Measurements from ENCODE around the gene OSBPL6. TPM values are rescaled to one million over a fixed set of nuclear protein-coding genes. Genes with fewer than 3 reads are reported as not detected.

OSBPL6 gene
- total RNA-seq, 1 donor from 2014 or later = 6.9 TPM

DNA sequence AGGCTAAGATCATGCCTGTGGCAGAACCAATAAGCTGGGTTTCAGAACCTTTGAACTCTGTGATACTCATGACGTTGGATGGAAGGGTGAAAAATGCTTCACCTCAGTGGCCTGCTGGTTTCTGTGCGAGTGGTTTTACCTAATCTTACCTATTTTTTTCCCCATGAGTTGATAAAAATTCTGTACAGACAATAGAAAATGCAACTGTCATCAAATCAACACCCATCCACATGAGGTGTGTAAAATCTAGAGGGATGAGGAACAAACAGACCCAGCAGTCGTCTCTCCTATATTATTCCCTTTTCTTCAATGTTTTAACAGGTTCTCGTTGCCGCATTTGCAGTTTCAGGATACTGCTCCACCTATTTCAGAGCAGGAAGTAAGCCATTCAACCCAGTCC, 189.4 kb downstream of the OSBPL6 start:
- Mint-ChIP-seq H3K27ac (no peak overlapping the region), H3K36me3 (peaks cover 4% of the 10 kb centered on the region), H3K9me3 (no peaks in the 10 kb centered on the region), H3K4me3 (no peak overlapping the region), H3K27me3 (peaks cover 5% of the 10 kb centered on the region), H3K4me1 (ENCODE audit: unreplicated experiment) (no peaks in the 10 kb centered on the region)
- no peak for DNase-seq (ENCODE audit: extremely low spot score, unreplicated experiment)
- TF ChIP-seq, protein P1, sequence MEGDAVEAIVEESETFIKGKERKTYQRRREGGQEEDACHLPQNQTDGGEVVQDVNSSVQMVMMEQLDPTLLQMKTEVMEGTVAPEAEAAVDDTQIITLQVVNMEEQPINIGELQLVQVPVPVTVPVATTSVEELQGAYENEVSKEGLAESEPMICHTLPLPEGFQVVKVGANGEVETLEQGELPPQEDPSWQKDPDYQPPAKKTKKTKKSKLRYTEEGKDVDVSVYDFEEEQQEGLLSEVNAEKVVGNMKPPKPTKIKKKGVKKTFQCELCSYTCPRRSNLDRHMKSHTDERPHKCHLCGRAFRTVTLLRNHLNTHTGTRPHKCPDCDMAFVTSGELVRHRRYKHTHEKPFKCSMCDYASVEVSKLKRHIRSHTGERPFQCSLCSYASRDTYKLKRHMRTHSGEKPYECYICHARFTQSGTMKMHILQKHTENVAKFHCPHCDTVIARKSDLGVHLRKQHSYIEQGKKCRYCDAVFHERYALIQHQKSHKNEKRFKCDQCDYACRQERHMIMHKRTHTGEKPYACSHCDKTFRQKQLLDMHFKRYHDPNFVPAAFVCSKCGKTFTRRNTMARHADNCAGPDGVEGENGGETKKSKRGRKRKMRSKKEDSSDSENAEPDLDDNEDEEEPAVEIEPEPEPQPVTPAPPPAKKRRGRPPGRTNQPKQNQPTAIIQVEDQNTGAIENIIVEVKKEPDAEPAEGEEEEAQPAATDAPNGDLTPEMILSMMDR (conservative IDR thresholded peaks at IDR 0.05) = no peak

DNA sequence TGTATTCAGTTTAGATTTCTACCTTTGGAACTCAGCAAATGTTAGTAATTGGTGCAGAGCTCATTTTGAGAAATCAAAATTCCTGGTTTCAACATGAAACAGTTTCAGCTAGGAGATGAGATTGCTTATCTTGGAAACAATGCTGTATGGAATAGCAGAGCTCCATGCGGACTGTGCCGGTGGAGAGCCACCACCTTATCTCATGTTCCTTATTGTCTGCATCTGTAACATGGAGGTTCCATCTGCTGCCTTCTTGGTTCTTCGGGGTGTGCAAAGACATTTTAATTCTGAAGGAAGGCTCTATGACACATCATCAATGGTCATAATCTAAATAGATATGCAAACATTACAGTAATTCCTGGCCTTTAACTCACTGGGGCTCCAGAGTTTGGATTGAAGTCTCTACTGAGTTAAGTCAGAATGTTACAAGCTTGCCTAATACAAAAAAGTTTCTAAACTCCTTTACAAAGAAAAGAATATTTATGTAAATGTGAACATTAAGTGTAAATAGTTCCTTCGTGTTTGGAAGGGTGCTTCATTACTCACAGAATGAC, 191.4 kb downstream of the OSBPL6 start:
- DNase-seq (ENCODE audit: extremely low spot score, unreplicated experiment) = no peak
- no peak overlapping the region for H3K4me3 Mint-ChIP-seq
- TF ChIP-seq, protein P1 (conservative IDR thresholded peaks at IDR 0.05) = no peak

DNA sequence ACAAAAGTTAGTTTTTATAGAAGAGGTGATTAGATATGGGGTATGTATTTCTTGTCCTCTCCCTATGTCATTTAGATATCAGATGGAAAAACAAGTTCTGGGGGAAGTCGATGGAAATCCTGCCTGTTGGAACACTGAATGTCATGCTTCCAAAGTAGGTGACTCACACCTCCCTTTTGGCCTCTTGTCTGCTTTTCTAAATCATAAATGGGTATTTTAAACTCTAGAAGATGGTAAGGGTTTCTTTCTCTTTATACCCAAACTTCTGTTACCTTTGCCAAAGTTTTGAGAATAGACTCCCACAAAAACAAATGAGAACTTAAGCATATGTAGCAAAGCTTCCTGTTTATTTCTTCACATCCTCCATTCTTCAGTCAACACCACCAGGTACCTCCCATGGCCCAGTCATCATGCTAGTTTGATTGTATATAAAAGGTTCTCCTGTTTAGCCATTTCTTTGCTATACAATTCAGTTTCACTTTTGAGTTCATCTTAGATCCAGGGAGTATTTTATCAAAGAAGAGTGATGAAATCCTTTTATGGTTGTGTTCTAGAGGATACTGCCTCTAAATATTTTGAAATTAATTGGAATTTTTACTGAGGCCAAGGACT, 192.8 kb downstream of the OSBPL6 start:
- DNase-seq (ENCODE audit: extremely low spot score, unreplicated experiment) = no peak
- Mint-ChIP-seq H3K27ac (no peak overlapping the region), H3K27me3 (peaks cover 5% of the 10 kb centered on the region), H3K36me3 (peaks cover 4% of the 10 kb centered on the region), H3K4me1 (ENCODE audit: unreplicated experiment) (no peaks in the 10 kb centered on the region), H3K9me3 (no peaks in the 10 kb centered on the region), H3K4me3 (no peak overlapping the region)
- TF ChIP-seq, protein P1 (conservative IDR thresholded peaks at IDR 0.05) = no peak

More for the DNA sequence above, 191.4 kb downstream of the OSBPL6 start:
- no peak overlapping the region for H3K27ac Mint-ChIP-seq
- H3K9me3 Mint-ChIP-seq = no peaks in the 10 kb centered on the region
- peaks cover 4% of the 10 kb centered on the region for H3K36me3 Mint-ChIP-seq
- H3K4me1 Mint-ChIP-seq (ENCODE audit: unreplicated experiment) = no peaks in the 10 kb centered on the region
- peaks cover 5% of the 10 kb centered on the region for H3K27me3 Mint-ChIP-seq

DNA sequence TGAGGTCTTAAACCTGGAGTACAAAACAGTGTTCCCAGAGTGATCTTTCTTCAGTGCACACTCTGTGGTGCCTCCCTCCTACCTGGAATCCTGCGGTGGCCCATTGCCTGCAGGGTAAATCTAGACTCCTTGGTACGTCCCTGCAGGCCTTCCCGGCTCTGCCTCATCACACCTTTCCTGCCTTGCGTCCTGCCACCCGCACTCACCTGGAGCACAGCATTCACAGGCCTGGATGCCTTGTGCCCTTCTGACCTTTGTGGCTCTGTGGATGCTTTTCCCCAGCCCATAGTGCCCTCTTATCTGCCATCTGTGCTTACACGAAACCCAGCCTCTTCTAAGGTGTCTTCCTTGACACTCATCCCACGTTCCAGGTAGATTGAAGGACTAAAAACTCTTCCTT, 194.0 kb downstream of the OSBPL6 start:
- DNase-seq (ENCODE audit: extremely low spot score, unreplicated experiment) = no peak
- Mint-ChIP-seq H3K4me1 (ENCODE audit: unreplicated experiment) (no peaks in the 10 kb centered on the region), H3K27me3 (peaks cover 11% of the 10 kb centered on the region), H3K27ac (no peak overlapping the region), H3K4me3 (no peak overlapping the region), H3K36me3 (peaks cover 4% of the 10 kb centered on the region), H3K9me3 (no peaks in the 10 kb centered on the region)
- TF ChIP-seq, protein P1 (conservative IDR thresholded peaks at IDR 0.05) = no peak

DNA sequence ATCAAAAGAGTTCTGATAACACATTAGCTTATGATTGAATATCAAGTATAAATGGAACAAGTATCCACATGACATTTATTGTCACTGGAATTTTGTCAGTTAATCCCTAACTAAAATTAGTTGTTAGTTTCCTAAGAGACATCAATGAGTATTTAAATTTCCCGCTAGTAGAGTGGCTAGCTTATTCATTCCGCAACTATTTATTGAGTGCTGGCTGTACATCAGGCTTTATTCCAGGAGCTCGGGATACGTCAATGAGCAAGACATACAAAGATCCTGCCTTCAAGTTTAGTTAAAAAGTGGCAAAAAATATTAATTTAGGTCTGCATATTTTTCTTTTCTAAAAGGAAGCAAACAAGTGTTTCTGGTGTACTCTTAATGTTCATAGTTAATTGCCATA, 197.4 kb downstream of the OSBPL6 start:
- Mint-ChIP-seq H3K4me3 (no peak overlapping the region), H3K27ac (no peak overlapping the region), H3K4me1 (ENCODE audit: unreplicated experiment) (no peaks in the 10 kb centered on the region), H3K9me3 (no peaks in the 10 kb centered on the region), H3K36me3 (no peaks in the 10 kb centered on the region), H3K27me3 (peaks cover 15% of the 10 kb centered on the region)
- DNase-seq (ENCODE audit: extremely low spot score, unreplicated experiment) = no peak
- TF ChIP-seq, protein P1 (conservative IDR thresholded peaks at IDR 0.05) = no peak
